ENCODE data around the gene SPOCK3. TPM values are rescaled to one million over a fixed set of nuclear protein-coding genes. Genes with fewer than 3 reads are reported as not detected.
"Not testable (repeated sequence)": the region's sequence is repeated elsewhere in the genome, so short reads cannot be mapped to it uniquely, and the experiment has no call there.

Gene SPOCK3
- total RNA-seq, 8 experiments from 2014 or later = 0.41 to 42.2 (median 18.6) TPM; not detected in 2

DNA sequence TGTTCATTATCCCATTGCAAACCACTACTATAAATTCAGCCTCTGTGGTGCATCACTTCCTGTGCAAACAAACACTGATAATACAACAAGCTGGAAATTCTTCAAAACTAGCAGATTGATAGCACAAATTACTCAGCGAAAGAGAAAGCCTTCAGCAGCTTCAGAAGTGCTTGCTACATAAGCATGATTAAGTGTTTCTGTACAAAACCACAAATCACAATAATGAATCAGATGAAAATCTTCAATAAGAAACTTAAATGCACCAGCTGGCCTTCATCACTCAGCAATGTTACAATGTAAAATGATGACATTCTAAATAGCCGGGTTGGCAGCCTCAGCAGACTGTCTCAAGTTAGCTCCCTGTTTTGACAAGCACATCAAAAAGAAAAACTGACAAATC, 262.2 kb downstream of the SPOCK3 start:
- peak in 6 of 8 experiments; percentile 20 to 77 (median 71) for ATAC-seq (replicated peaks in 6 of 8)
- in situ Hi-C loops (cut with MboI; ENCODE audit: low pct_unique_long_range_greater_than_20kb in 2 of 9, low sequenced_read_pairs in 9 of 9, unreplicated experiment in 9 of 9) = no loop called here
- WGBS, 10 experiments = 0 to 77% (median 63%) methylated on average over 1 to 2 of the region's 2 CpGs; no CpG with 5 or more reads in 3 of the 10 experiments
- Histone ChIP-seq H3K4me1 (replicated peaks in 1 of 2) (peaks cover 0 to 9% of the 10 kb centered on the region in 2 donors), H3K27ac (no peak overlapping the region), H3K4me3 (no peak overlapping the region)

DNA sequence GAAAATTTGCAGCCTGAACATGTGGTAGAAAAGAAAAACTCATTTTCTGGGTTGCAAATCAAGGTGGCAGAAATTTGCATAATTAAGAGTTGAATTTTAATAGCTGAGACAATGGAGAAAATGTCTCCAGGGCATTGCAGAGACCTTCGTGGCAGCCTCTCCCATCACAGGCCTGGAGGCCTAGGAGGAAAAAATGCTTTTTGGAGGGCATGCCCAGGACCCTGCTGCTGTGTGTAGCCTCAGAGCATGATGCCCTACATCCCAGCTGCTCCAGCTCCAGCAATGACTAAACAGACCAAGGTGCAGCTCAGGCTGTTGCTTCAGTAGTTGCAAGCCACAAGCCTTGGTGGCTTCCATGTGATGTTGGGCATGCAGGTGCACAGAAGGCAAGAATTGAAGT, 266.1 kb downstream of the SPOCK3 start:
- no CpG with 5 or more reads among the region's 1 CpG for WGBS, 10 experiments
- in situ Hi-C loops (cut with MboI; ENCODE audit: low pct_unique_long_range_greater_than_20kb in 2 of 9, low sequenced_read_pairs in 9 of 9, unreplicated experiment in 9 of 9); H3K27ac ChIP-seq; H3K4me3 ChIP-seq; H3K4me1 ChIP-seq (replicated peaks in 1 of 2); ATAC-seq (replicated peaks in 6 of 8): not testable (repeated sequence)

DNA sequence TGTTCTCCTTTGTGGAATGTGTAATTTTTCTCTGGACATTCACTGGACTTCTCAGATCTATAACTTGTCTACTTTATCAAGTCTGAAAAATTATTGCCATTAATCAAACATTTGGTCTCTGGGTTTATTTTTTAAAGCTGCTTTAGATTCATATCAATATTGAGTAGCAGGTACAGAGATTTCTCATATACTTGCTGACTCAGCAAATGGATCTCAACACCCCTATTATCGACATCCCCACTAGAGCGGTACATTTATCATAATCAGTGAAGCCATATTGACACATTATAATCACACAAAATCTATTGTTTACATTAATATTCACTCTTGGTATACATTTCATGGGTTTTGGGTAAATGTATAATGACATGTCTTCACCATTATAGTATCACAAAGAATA, 268.7 kb downstream of the SPOCK3 start:
- in situ Hi-C loops (cut with MboI; ENCODE audit: low pct_unique_long_range_greater_than_20kb in 2 of 9, low sequenced_read_pairs in 9 of 9, unreplicated experiment in 9 of 9) = no loop called here

DNA sequence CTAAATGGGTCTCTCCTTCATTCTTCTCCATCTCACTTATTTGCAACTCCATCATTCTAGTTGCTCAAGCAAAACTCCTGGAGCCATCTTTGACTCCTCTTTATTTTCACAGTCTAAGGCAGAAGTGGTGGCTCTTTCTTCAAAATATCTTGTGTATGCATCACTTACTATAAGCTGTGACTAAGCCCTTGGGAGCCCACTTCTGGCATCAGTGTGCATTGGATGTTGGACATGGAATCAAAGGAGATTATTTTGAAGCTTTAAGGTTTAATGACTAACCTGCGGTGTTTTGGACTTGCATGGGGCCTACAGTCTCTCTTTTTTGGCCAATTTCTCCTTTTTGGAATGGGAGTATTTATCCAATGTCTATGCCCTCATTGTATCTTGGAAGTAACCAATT, 276.8 kb downstream of the SPOCK3 start:
- Histone ChIP-seq H3K4me3 (no peak overlapping the region), H3K27ac (no peak overlapping the region), H3K4me1 (replicated peaks in 1 of 2) (no peaks in the 10 kb centered on the region)
- WGBS, 10 experiments = 0 to 100% (median 65%) methylated on average over 1 of the region's 1 CpG; no CpG with 5 or more reads in 4 of the 10 experiments
- no peak for ATAC-seq (replicated peaks in 6 of 8)
- in situ Hi-C loops (cut with MboI; ENCODE audit: low pct_unique_long_range_greater_than_20kb in 2 of 9, low sequenced_read_pairs in 9 of 9, unreplicated experiment in 9 of 9) = no loop called here

More for the DNA sequence above, 268.7 kb downstream of the SPOCK3 start:
- H3K4me1 ChIP-seq (replicated peaks in 1 of 2) = no peaks in the 10 kb centered on the region
- H3K4me3 ChIP-seq = no peak overlapping the region
- 7 to 100% (median 94%) methylated on average over 1 to 2 of the region's 2 CpGs; no CpG with 5 or more reads in 3 of the 10 experiments for WGBS, 10 experiments
- no peak for ATAC-seq (replicated peaks in 6 of 8)
- no peak overlapping the region for H3K27ac ChIP-seq

DNA sequence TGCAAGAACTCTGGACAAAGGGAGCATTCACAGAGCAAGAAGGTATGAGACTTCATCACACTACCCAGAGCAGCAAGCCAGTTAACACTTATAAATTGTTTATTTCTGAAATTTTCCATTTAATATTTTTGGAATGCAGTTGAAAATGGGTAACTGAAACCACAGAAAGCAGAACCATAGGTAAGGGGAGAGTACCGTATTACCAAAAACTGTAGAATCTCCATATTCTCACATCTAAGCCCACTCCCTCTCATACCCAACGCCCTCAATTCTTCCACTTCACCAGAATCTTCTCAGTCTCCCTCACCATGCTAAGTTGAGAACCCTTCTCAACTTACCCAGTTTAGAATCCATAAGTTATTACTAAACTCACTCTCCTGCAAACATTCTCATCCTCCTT, 277.8 kb downstream of the SPOCK3 start:
- Histone ChIP-seq H3K4me1 (replicated peaks in 1 of 2) (no peaks in the 10 kb centered on the region), H3K27ac (no peak overlapping the region), H3K4me3 (no peak overlapping the region)
- 0 to 100% (median 80%) methylated on average over 1 to 2 of the region's 2 CpGs; no CpG with 5 or more reads in 5 of the 10 experiments for WGBS, 10 experiments
- in situ Hi-C loops (cut with MboI; ENCODE audit: low pct_unique_long_range_greater_than_20kb in 2 of 9, low sequenced_read_pairs in 9 of 9, unreplicated experiment in 9 of 9) = no loop called here
- ATAC-seq (replicated peaks in 6 of 8) = no peak

DNA sequence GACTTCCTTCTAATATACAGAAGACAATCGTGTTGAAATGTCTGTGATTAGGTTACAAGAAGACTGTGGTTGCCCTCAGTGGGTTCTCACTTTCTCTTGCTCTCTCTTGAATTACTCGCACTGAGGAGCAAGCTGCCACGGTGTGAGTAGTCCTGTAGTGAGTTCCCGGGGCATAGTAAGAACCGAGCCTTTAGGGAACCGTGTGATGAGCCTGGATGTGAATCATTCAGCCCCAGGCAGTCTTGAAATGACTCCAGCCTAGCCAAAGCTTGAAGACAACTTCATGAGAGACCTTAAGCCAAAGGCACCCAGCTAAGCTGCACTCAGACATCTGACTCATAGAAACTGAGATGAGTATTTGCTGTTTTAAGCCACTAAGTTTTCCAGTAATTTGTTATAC, 292.7 kb downstream of the SPOCK3 start:
- no peak for ATAC-seq (replicated peaks in 6 of 8)
- no peak overlapping the region for H3K4me3 ChIP-seq
- H3K27ac ChIP-seq = no peak overlapping the region
- WGBS, 10 experiments = 8 to 100% (median 59%) methylated on average over 1 to 6 of the region's 6 CpGs; no CpG with 5 or more reads in 1 of the 10 experiments
- H3K4me1 ChIP-seq (replicated peaks in 1 of 2) = no peaks in the 10 kb centered on the region
- in situ Hi-C loops (cut with MboI; ENCODE audit: low pct_unique_long_range_greater_than_20kb in 2 of 9, low sequenced_read_pairs in 9 of 9, unreplicated experiment in 9 of 9) = no loop called here

DNA sequence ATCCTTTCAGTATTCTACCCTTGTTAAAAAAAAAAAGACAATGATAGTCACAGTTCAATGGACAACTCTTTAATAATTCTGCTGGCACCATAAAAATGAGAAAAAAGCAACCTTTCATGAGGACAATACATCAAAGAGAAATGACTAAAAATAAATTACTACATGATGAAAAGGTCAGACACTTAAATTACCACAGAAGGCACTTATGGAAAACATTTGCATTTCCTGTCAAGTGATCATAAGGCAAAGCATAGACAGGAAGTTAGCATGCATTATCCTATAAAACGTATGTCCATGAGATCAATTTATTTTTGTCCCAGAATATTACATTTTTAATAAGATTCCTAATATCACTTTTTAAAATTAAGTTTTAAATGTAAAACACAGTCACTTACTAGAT, 303.8 kb downstream of the SPOCK3 start:
- no peak overlapping the region for H3K27ac ChIP-seq
- ATAC-seq (replicated peaks in 6 of 8) = peak in 4 of 8 experiments; percentile 68 to 88 (median 80)
- in situ Hi-C loops (cut with MboI; ENCODE audit: low pct_unique_long_range_greater_than_20kb in 2 of 9, low sequenced_read_pairs in 9 of 9, unreplicated experiment in 9 of 9) = no loop called here
- WGBS, 10 experiments = 0 to 88% (median 56%) methylated on average over 1 of the region's 1 CpG; no CpG with 5 or more reads in 3 of the 10 experiments
- no peak overlapping the region for H3K4me3 ChIP-seq
- H3K4me1 ChIP-seq (replicated peaks in 1 of 2) = no peaks in the 10 kb centered on the region

DNA sequence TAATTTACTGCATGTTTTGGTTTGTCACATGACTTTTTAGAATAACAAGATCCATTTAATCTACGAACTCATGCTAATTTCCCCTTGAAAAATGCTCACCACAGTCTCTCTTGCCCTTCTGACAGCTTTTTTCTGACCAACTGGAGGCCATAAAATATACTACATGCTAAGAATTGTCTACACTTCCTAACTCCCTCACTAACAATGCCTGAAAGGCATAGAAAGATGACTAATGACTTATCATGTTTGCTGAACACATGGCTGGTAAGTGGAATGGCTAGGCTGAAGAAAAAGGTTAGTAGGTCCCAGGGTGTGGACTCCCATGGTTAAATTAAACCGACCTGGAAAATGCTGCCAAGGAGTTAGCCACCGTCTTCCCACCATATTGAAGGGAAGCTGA, 309.9 kb downstream of the SPOCK3 start:
- Histone ChIP-seq H3K4me3 (no peak overlapping the region), H3K27ac (no peak overlapping the region), H3K4me1 (replicated peaks in 1 of 2) (peaks cover 0 to 4% of the 10 kb centered on the region in 2 donors)
- ATAC-seq (replicated peaks in 6 of 8) = peak in 5 of 8 experiments; percentile 48 to 93 (median 64)
- 0 to 83% (median 69%) methylated on average over 1 to 3 of the region's 3 CpGs; no CpG with 5 or more reads in 1 of the 10 experiments for WGBS, 10 experiments
- in situ Hi-C loops (cut with MboI; ENCODE audit: low pct_unique_long_range_greater_than_20kb in 2 of 9, low sequenced_read_pairs in 9 of 9, unreplicated experiment in 9 of 9) = no loop called here

DNA sequence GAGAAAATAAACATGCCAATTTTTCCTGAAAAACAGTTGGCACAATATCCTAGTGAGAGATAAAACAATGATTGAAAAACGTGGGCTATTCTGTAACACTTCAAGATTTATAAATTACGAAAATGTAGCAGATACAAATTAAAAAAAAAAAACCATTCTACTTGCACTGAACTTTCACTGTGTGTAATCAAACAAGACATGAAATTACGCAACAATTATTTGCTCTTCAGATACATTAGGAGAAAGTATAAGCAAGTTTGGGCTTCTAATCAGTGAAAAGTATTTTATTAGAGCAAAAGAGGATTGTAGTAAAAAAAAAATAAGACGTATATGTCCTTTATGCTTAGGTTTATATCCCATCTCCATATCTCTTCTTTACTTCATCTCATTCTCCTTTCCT, 320.4 kb downstream of the SPOCK3 start:
- H3K4me3 ChIP-seq = no peak overlapping the region
- ATAC-seq (replicated peaks in 6 of 8) = no peak

DNA sequence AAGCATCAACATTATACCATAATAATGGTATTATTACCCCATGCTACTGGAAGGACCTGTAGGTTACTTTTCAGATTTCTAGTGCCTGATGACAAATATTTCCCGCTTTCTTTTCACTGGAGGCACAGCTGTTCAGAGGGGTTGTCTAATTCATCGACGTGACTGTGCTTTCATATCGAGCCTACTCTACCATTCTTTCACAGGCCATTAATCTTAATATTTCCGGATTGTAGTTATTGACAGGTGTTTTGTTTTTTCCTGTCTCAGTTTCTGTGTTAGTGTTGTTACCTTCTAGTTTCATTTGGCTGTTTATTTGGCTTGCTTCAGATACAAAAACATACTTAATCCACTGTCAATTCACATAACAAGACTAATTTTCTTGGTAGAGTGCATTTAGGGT, 330.9 kb downstream of the SPOCK3 start:
- Histone ChIP-seq H3K4me3 (no peak overlapping the region), H3K27ac (no peak overlapping the region), H3K4me1 (replicated peaks in 1 of 2) (peaks cover under 1 to 3% of the 10 kb centered on the region in 2 donors)
- no peak for ATAC-seq (replicated peaks in 6 of 8)
- in situ Hi-C loops (cut with MboI; ENCODE audit: low pct_unique_long_range_greater_than_20kb in 2 of 9, low sequenced_read_pairs in 9 of 9, unreplicated experiment in 9 of 9) = no loop called here
- WGBS, 10 experiments = 20 to 95% (median 44%) methylated on average over 1 to 5 of the region's 5 CpGs; no CpG with 5 or more reads in 2 of the 10 experiments

More for the DNA sequence above, 320.4 kb downstream of the SPOCK3 start:
- in situ Hi-C loops (cut with MboI; ENCODE audit: low pct_unique_long_range_greater_than_20kb in 2 of 9, low sequenced_read_pairs in 9 of 9, unreplicated experiment in 9 of 9) = no loop called here
- WGBS, 10 experiments = 3 to 94% (median 70%) methylated on average over 2 to 4 of the region's 4 CpGs
- no peaks in the 10 kb centered on the region for H3K4me1 ChIP-seq (replicated peaks in 1 of 2)
- no peak overlapping the region for H3K27ac ChIP-seq

DNA sequence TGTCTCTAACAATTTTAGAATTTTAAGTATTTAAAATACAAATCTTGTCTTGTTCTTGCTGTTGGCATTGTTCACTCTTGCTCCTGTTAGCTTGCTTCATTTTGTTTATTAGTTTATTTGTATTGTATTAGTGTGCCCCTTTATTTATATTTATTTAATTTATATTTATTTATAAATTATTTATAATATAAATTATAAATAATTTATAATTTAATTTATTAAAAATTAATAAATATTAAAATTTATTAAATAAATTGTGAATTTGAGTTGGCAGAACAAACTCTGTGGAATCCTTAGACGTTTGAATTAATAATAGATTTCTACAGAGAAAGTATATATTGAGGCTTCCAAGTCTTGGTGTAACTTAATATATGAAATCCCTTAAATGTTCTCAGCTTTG, 331.4 kb downstream of the SPOCK3 start:
- H3K4me1 ChIP-seq (replicated peaks in 1 of 2) = peaks cover 0 to 3% of the 10 kb centered on the region in 2 donors
- in situ Hi-C loops (cut with MboI; ENCODE audit: low pct_unique_long_range_greater_than_20kb in 2 of 9, low sequenced_read_pairs in 9 of 9, unreplicated experiment in 9 of 9) = no loop called here
- H3K27ac ChIP-seq = no peak overlapping the region
- H3K4me3 ChIP-seq = no peak overlapping the region
- WGBS, 10 experiments = 0 to 80% (median 46%) methylated on average over 1 of the region's 1 CpG; no CpG with 5 or more reads in 1 of the 10 experiments
- no peak for ATAC-seq (replicated peaks in 6 of 8)

DNA sequence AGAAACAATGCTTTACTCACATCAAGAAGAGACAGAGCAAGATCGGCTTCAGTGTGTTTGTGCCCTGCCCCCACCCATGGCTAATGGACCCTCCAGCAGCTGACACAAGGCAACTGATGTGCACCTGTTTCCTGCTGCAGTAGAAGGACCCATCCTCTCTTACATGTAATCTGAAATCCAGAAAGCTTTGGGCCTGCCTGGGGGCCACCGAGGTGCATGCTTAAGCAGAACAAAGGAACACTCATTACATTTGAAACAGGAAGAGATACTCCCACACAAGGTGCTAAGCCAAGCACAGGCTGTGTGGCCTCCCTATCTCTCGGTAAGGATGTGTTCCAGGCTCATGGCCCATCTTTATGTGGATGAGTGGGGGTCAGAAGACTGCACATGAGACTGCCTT, 338.0 kb downstream of the SPOCK3 start:
- no peak for ATAC-seq (replicated peaks in 6 of 8)
- Histone ChIP-seq H3K4me1 (replicated peaks in 1 of 2) (no peaks in the 10 kb centered on the region), H3K27ac (no peak overlapping the region), H3K4me3 (no peak overlapping the region)
- in situ Hi-C loops (cut with MboI; ENCODE audit: low pct_unique_long_range_greater_than_20kb in 2 of 9, low sequenced_read_pairs in 9 of 9, unreplicated experiment in 9 of 9) = no loop called here
- WGBS, 10 experiments = 0 to 93% (median 80%) methylated on average over 1 to 3 of the region's 3 CpGs; no CpG with 5 or more reads in 3 of the 10 experiments

DNA sequence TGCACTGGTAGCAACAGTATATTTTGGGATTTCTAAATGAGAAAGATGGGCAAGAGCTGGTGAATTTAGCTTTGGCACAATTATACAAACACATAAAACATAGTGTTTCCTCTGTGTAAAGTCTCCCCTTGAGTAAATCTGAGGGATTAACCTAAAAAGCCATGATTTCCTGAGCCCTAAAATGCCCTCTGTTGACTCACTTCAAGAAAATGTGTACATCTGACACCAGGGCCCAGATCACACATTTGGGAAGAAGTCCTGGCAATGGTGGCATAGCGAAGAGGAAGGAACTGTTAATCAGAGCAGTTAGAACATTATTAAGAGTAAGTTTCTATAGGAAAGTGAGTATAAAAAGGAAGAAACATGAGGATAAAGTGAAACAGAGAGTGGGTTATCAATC, 338.5 kb downstream of the SPOCK3 start:
- in situ Hi-C loops (cut with MboI; ENCODE audit: low pct_unique_long_range_greater_than_20kb in 2 of 9, low sequenced_read_pairs in 9 of 9, unreplicated experiment in 9 of 9) = no loop called here
- no peak for ATAC-seq (replicated peaks in 6 of 8)
- H3K27ac ChIP-seq = no peak overlapping the region
- WGBS, 10 experiments = 43 to 100% (median 88%) methylated on average over 1 of the region's 1 CpG; no CpG with 5 or more reads in 5 of the 10 experiments
- no peaks in the 10 kb centered on the region for H3K4me1 ChIP-seq (replicated peaks in 1 of 2)
- H3K4me3 ChIP-seq = no peak overlapping the region

DNA sequence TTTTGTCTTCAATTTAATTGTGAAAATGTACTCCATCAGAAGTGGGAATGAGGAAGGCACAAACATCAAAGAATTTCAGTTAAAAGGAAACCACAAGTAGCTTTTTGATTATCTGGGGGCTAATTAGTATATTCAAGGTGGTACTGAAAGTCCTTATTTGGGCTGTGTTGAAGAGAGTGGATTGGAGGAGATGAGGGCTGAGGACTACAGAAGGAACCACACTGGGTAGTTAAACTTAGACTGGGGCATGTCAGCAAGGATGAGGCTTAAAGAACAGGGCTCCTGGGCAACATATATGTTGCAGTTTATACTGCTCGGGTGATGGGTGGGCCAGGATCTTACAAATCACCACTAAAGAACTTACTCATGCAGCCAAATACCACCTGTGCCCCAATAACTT, 346.8 kb downstream of the SPOCK3 start:
- in situ Hi-C loops (cut with MboI; ENCODE audit: low pct_unique_long_range_greater_than_20kb in 2 of 9, low sequenced_read_pairs in 9 of 9, unreplicated experiment in 9 of 9) = no loop called here

More for the DNA sequence above, 346.8 kb downstream of the SPOCK3 start:
- Histone ChIP-seq H3K4me1 (replicated peaks in 1 of 2) (no peaks in the 10 kb centered on the region), H3K27ac (no peak overlapping the region), H3K4me3 (no peak overlapping the region)
- WGBS, 10 experiments = 0 to 100% (median 67%) methylated on average over 1 of the region's 1 CpG; no CpG with 5 or more reads in 2 of the 10 experiments
- ATAC-seq (replicated peaks in 6 of 8) = no peak

All from motor neuron (in vitro differentiated cells).